Activated T-helper 1 cell treated with Interleukin-2 at 50 U/mL for 16 hours (primary cell): ENCODE data around the gene CDH15.
"Not testable (repeated sequence)": the region's sequence is repeated elsewhere in the genome, so short reads cannot be mapped to it uniquely, and the experiment has no call there.

Source experiments
- DNase-seq: peaks from one replicate; pipeline ENCODE4 v3.0.0-alpha.2; 2020; ENCODE audit warnings: low read depth

The CDH15 gene

DNA sequence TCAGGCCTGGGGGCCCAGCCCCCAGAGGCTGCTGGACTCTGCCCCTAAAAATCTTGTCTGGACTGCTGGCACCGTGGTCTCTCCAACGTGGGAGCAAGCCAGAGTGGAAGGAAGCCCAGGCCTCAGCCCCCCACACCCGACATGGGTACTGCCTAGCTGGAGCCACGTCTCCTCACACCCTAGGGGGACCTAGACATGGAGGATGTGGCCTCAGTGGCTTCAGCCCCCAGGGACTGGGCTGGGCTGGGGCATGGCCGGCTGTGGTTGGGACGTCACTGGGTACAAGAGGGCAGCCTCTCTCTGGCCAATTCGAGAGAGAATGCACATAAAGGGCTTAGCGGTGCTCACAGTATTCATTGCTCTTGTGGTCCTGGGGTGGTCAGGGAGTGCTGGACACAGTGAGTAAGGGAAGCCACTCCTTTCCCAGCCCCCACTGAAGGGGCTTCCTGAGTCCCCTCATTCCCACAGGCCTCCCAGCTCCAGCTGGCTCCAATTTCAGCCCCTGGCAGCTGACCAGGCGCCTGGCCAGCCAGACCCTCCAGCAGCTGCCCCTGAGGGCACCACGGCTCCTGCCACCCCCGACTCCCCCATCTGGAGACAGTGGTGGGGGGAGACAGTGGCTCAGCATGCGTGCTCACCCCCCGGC lies 1.1 kb downstream of the CDH15 start:
- DNase-seq, result no peak

GRCh38 chr16:89173174-89173921 lies 1.8 kb downstream of the CDH15 start:
- DNase-seq, result no peak

DNA sequence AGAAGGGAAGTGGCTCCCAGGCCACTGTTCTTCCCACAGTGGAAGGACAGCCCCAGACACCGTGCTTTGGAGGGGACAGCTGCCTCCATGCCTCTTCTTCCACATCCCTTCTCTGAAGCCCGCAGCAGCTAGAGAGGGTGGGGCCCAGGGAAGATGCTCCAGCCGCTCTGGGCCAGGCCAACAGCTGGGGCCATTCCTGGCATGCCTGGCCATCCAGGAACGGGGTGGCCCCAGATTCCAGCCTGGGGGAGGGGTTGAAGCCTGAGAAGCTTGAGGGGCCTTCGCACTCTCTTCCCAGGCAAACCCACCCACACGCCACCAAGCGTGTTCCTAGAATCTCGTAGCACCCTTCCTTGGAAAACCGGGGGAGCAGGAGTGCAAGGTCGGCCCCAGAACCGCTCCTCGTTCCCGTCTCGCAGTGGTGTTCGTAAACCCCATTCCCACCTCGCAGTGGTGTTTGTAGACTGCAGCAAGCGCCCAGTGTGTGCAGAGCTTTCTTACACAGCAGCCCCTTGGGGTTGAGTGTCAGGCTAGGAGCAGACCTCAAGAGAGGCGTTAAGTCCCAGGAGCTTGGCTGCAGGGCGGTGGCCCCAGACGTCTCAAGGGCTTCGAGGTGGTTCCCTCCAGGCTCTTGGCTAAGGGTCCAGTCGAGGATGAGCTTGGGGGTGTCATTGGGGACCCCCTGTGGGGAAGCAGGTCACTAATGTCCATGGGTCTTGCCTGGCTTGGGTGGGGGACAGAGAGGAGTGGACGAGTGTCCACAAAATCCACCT lies 2.7 kb downstream of the CDH15 start:
- DNase-seq, result no peak

GRCh38 chr16:89174877-89175276 lies 3.3 kb downstream of the CDH15 start:
- no peak for DNase-seq

DNA sequence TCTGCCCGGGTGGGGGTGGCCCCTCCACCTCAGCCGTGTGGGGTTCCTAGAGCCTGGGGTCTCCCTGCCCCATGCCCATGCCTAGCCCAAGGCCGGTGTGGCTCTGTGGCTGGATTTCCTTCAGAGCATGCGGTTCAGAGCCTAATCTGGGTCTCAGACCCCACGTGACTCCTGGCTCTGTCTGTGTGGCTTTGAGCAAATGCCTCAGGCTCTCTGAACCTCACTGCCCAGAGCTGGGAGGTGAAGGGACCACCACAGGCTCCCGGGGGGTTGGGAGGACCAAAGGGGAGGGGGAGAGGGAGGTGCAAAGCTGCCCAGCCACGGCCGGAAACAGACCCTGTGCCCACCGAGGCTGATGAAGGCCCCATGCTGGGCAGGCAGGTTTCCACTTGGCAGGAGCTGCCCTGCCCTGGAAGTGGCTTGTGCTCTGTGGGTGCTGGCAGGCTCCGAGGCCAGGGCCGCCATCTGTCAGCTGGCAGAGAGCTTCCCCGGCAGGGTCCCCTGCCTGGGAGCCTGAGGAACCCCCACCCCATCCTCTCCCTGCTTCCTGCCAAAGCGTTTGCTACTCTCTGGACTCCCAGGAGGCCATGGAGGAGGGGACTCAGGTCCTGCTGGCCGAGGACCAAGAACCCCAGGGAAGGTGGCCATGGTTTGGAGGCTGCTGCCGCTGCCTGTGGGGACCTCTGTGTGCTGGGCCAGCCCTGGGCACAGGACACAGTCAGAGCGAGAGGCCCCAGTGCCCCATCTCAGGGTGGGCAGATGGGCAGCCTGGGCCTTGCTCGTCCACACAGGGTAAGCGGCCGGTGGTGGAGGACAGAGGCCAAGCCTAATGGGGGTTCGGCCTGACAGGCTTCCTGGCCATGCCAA lies 4.0 kb downstream of the CDH15 start:
- no peak for DNase-seq

DNA sequence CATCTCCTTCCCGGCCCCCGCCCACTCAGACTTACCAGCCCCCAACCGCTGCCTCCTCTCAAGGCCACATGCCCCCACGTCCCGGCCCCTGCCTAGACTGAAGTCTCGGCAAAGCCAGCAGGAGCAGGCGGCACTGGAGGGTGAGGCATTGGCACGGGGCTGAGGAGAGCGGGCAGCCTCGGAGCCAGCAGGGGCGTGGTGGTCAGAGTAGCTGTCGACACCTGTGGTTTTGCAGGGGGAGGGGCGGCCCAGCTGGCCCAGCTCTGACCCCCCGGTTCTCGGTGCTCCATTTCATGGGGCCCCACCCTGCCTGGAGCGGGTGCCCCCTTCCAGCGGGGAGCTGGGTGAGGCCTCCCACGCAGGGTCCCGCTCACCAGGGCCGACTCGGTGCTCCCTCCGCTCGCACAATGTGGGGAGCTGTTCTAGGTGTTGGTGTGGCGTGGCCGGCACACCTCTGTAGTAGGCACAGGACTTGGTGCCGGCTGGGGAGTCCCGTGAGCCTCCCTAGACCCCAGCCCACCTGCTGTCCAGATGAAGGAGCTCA lies 4.7 kb downstream of the CDH15 start:
- DNase-seq, result no peak

- DNase-seq, result no peak
Observed at GRCh38 chr16:89176717-89177116, 5.2 kb downstream of the CDH15 start.

GRCh38 chr16:89177501-89177900 lies 6.0 kb downstream of the CDH15 start:
- no peak for DNase-seq

DNA sequence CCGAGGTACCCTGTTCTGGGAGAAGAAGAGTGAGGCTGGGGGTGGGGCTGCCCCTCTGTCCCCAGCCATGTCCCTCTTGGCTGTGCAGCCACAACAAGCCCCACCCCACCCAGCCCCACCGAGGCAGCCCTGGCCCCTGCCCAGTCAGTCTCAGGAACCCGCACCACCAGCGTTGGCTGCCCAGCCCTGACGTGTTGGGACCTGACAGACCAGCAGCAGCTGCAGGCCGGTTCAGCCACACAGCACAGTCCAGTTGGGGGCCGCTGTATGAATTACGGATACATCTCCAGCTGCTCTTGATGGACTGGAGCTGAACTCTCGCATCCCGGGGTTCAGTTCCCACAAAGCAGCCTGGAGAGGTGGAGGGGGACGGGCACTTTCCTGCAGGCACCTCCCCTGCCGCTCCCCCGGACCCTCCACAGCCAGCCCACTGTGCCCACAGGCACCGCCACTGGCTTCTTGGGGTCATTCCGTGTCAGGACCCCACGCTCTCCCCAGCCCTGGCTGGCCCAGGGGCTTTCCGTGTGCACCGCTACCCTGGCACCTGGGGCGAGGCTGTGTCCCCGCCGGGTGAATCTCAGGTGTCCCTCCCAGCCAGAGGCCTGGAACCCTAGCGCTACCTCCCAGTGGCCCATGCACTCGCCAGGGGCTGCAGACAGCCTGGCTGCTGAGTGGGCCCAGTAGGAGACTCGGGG lies 7.1 kb downstream of the CDH15 start:
- DNase-seq, result no peak

GRCh38 chr16:89179148-89179484 lies 7.6 kb downstream of the CDH15 start:
- DNase-seq, result no peak

GRCh38 chr16:89179656-89180315 lies 8.2 kb downstream of the CDH15 start:
- DNase-seq, result no peak

GRCh38 chr16:89183463-89183862 lies 11.9 kb downstream of the CDH15 start:
- DNase-seq, result no peak

DNA sequence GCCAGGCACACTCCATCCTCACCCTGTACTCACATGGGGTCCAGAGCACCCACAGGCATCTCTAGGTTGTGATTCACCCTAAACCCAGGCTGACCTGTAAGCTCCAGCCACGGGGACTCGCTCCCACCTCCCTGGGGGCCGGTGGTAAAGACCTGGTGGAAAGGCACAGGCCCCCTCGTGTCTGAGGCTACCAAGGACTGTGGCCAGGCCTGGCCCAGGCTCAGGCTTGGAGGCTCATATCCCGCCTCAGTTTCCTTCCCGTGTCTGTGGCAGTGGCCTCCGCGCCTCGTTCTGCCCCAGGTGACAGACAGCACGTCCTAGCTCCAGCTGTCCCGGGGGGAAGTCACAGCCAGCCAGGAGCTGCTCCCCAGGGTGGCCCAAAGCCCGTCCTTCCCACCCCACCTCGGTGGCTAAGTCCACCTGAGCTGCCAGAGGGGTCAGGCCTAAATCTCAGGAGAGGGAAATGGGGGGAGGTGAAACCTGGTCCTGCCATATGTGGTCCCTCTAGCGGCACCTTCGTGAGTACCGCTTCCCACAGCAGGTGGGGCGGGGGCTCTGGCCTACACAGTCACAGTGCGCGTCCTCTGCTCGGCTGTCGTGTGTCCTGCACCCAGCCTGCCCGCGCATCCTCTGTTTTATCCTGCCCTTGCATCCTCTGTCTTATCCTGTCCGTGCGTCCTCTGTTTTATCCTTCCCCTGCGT lies 12.6 kb downstream of the CDH15 start:
- DNase-seq, result no peak

- DNase-seq, result no peak
Observed at GRCh38 chr16:89184677-89184932, 13.1 kb downstream of the CDH15 start.

- DNase-seq, result no peak
Observed at GRCh38 chr16:89184933-89185794, 13.6 kb downstream of the CDH15 start.

DNA sequence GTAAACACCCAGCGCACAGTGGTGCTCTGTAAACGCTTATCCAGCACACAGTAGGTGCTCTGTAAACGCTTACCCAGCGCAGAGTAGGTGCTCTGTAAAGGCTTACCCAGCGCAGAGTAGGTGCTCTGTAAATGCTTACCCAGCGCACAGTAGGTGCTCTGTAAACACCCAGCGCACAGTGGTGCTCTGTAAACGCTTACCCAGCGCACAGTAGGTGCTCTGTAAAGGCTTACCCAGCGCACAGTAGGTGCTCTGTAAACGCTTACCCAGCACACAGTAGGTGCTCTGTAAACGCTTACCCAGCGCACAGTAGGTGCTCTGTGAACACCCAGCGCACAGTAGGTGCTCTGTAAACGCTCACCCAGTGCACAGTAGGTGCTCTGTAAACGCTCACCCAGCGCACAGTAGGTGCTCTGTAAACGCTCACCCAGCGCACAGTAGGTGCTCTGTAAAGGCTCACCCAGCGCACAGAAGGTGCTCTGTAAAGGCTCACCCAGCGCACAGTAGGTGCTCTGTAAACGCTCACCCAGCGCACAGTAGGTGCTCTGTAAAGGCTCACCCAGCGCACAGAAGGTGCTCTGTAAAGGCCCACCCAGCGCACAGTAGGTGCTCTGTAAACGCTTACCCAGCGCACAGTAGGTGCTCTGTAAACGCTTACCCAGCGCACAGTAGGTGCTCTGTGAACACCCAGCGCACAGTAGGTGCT lies 14.5 kb downstream of the CDH15 start:
- DNase-seq, result not testable (repeated sequence)

GRCh38 chr16:89186593-89187031 lies 15.1 kb downstream of the CDH15 start:
- not testable (repeated sequence) for DNase-seq

DNA sequence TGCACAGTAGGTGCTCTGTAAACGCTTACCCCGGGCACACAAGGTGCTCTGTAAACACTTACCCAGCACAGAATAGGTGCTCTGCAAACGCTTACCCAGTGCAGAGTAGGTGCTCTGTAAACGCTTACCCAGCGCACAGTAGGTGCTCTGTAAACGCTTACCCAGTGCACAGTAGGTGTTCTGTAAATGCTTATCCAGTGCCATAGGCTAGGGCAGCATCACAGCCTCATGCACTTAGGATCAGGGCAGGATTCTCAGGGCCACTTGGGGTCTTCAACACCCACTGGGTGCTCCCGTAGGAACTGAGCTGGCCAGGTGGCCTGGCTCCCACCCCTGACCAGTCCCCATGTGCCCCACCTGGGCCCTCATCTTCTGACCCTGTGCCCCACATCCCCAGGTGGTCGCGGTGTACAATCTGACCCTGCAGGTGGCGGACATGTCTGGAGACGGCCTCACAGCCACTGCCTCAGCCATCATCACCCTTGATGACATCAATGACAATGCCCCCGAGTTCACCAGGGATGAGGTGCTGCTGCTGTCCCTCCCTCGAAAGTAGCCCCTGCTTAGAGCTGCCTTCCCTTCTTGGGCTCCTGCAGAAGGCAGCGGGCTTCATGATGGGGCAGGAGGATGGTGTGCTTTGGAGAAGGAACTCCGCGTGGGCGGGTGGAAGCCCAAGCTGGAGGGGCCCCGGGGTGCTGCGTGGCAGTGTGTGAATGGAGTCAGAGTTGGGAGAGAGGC lies 15.7 kb downstream of the CDH15 start:
- no peak for DNase-seq
